ENCODE results near the gene PML.
A peak's percentile ranks its signal among the peaks of the same experiment; 100 is the strongest.
"Not testable (repeated sequence)": the region's sequence is repeated elsewhere in the genome, so short reads cannot be mapped to it uniquely, and the experiment has no call there.

PML gene

DNA sequence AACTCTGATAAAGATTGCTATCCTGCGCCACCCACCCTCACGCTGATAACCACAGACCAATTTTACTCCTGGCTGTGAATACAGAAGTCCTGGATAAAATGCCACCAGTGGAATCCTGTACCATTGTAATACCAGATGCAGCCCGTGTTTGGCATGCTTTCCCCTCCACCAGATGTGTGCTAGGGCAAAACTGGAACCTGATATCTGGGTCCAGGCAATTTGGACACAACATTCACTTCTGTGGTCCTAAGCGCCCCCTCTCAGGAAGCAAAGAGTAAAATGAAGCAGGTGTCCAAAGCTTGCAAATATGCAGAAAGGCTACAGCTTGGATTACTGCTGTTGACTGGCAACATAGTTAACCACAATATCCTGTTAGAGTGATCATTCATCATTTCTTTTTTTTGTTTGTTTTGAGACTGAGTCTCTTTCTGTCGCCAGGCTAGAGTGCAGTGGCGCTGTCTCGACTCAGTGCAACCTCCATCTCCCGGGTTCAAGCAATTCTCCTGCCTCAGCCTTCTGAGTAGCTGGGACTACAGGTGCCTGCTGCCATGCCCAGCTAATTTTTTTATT is 35.4 kb upstream of the PML start:
- no peak for DNase-seq

DNA sequence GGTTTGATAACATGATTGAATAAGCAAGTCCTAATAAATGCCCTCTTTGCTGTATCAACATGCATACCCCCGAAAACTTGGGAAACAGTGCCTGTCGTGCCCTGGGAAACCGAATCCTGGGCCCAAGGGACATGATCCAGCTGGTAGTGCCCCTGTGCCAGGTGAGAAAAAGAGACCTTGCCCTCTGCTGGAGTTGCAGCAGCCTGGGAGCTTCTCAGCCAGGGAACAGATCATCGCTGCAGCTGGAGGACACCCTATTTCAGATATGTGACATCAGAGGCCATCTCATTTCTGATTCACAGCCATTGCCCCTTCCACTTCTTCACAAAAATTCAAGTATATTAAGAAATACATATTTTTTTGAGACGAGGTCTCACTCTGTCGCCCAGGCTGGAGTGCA is 34.7 kb upstream of the PML start:
- DNase-seq: no peak

DNA sequence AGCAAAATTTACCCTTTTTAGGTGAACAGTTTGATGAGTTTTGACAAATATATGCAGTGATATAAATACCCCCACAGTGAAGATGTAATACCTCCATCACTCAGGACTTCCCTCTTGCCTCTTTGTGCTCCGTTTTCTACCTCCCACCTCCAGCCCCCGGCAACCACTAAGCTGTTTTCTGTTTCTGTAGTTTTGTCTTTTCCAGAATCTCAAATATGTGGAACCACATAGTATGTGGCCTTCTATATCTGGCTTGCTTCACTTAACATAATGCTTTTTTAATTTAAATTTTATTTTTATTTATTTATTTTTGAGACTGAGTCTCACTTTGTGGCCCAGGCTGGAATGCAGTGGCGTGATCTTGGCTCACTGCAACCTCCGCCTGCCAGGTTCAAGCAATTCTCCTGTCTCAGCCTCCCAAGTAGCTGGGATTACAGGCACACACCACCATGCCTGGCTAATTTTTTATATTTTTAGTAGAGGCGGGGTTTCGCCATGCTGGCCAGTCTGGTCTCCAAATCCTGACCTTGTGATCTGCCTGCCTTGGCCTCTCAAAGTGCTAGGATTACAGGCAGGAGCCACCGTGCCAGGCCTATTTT is 33.9 kb upstream of the PML start:
- DNase-seq: not testable (repeated sequence)

DNA sequence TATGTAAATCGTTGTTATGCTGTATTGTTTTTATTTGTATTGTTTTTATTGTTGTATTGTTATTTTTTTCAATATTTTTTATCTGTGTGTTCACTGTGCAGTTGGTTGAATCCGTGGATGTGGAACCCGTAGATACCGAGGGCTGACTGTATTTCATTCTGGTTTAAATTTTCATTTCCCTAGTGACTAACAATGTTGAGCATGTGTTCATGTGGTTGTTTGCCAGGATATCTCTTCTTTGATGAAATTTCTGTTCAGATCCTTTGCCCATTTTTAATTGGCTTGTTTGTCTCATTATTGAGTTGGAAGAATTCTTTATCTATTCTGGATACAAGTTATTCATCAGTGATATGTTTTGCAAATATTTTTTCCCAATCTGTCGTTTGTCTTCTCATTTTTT is 32.1 kb upstream of the PML start:
- DNase-seq: no peak

DNA sequence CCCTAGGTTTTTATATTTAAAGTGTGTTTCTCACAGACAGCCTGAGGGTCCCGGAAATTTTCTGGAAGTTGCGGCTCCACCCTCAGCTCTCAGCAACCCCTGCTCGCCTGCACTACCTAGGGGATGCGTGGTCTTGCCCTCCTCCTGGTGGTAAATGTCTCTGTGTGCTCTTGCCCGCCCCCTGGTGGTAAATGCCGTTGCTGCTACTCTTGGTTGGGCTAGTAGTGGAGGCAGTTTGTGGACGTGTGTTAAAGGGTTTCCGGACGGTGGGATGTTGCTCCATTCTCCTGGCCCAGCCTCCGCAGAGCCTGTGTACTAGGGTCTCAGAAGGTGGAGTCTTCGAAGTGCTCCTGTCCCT is 29.8 kb upstream of the PML start:
- peak; percentile 46 for DNase-seq

DNA sequence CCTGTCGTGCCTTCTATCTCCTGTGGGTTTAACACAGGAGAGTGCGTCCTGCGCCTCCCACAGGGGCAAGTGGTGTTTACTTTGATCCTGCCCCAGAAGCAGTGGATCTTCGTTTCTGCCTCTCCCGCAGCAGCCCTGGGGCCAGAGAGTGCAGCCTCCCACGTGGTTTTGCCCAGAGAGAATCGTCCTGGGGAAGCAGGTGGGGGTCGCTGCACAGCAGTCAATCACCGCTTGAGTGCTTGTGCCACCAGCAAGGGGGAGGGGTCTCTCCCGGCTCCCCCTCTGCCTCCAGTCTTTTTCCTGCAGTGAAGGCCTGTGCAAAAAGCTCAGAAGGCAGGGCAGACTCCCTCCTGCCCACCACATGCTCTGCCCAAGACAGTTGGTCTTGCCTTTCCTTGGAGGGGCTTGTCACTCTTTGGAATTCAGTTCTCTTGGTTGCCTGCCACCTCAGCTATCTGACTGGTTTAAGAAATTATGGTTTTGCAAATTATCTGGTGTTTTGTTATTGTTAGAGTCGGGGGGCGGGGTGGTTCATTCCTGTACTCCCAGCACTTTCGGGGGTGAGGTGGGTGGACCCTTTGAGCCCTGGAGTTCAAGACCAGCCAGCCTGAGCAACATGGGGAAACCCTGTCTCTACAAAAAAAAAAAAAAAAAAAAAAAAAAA is 29.3 kb upstream of the PML start:
- no peak for DNase-seq

DNA sequence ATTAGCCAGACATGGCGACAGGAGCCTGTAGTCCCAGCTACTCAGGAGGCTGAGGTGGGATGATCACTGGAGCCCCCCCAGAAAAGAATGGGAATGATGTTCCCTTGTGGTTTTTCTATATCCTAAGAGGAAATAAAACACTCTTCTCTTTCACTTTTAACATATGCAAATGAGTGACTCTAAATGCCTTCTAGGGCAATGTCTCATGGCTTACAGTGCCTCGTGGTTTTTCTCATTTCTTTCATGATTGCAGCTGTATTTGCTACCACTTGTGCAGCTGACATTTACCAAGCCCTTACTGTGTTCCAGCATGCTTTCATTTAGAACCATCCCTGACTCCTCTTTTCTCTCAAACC is 28.8 kb upstream of the PML start:
- no peak for DNase-seq

DNA sequence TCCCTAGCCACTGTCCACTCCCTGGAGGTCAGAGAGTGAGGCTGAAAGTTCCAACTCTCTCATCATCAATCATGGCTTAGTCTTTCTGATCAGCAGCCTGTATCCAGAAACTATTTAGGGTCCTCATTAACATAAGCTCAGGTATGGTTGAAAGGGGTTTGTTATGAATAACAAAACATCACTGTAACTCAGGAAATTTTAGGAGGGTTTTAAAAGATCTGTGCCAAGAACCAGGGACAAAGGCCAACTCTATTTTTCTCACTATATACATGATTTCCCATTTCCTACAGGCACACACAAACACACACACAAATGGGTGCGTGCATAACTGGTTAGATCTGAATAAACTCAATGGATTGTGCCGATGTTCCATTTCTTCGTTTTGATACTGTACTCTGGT is 26.1 kb upstream of the PML start:
- no peak for DNase-seq

DNA sequence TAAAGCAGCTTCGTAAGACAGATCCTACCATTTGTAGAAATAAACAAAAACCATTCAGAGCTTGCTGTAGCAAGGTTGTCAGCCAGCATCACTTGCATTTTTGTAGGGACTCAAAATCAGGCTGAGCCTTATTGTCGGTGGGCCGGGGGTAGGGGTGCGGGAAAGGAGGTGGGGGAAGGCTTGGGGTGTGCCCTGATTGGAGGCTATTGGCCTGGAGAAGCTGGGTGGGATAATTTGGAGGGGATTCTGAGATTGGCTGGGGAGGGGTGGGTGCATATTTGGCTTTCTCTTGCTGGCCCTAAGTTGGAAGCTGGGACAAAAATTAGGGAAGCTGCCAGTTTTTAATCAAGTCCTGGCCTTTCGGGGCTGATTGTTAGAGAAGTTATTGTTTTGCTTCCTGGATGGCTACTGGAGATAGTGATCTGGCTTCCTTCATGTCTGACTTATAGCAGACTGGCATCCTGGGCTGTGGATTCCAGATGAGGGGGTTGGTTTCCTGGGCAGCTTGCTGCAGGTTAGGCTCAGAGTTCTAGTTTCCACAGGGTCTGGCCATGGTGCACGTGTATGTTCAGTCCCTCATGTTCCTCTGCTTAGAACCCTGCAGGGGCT is 25.3 kb upstream of the PML start:
- DNase-seq: no peak

DNA sequence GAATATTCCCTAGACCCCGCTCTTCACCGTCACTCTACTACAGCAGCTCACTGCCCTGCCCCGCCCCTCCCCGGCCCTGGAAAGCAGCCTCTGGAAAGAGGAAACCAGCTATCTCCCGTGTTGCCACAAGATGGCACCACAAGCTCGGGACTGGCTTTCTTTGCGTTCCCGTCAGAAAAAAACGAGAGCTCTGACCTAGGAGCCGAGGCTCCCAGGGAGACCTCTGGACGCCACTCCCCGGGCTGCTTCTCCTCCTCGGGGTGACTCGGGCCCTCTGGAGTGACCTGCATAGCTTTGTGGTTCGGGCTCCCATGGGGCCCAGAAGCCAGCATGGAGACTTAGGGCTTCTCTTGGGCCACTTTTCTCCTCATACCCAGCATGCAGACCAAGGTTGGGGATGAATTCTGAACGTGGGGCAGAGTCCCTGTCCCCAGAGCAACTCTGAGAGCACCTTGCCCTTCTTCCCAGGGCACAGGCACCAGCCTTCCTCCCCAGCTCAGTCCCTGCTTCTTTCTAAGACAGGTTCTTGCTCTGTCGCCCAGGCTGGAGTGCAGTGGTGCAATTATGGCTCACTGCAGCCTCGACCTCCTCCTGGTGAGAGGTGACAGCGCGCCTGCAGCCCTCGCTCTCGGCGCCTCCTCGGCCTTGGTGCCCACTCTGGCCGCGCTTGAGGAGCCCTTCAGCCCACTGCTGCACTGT is 21.4 kb upstream of the PML start:
- peak; percentile 75 for DNase-seq

DNA sequence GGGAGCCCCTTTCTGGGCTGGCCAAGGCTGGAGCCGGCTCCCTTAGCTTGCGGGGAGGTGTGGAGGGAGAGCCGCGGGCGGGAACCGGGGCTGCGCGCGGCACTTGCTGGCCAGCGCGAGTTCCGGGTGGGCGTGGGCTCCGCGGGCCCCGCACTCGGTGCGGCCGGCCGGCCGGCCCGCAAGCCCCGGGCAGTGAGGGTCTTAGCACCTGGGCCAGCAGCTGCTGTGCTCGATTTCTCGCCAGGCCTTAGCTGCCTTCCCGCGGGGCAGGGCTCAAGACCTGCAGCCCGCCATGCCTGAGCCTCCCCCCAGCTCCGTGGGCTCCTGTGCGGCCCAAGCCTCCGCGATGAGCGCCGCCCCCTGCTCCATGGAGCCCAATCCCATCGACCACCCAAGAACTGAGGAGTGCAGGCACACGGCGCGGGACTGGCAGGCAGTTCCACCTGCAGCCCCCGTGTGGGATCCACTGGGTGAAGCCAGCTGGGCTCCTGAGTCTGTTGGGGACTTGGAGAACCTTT is 20.8 kb upstream of the PML start:
- DNase-seq: not testable (repeated sequence)

DNA sequence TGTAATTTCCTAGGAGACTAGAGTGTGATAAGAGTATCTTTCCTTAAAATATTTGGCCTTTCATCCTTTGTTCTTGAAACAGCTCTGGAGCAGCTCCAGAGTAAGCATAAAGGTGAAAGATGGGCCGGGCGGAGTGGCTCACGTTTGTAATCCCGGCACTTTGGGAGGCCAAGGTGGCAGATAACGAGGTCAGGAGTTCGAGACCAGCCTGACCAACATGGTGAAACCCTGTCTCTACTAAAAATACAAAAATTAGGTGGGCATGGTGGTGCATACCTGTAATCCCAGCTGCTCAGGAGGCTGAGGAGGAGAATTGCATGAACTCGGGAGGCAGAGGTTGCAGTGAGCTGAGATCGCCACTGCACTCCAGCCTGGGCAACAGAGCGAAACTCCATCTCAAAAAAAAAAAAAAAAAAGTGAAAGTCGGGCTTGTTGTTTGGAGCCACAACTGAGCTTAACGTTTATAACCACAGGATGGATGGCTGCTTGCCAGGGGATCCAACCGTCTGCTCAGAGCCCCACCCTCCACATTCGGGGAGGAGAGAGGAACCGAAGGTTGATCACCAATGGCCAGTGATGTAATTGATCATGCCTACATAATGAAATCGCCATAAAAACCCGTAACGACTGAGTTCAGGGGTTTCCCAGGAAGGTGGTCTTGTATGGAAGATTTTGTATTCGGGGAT is 18.9 kb upstream of the PML start:
- not testable (repeated sequence) for DNase-seq

DNA sequence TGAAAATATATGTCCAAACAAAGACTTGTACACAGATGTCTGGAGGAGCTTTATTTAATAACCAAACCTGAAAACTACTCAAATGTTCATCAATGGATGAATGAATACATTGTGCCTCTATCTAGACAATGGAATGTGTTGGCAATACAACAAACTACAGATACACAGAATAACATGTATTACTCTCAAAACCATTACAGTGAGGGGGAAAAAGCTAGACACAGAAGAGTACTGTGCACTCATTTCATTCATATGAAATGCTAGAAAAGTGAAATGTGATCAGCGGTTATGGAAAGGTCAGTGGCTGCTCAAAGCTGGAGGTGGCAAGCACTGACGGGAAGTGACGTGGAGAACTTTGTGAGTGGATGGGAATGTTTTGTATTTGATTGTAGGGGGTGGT is 15.6 kb upstream of the PML start:
- no peak for DNase-seq

DNA sequence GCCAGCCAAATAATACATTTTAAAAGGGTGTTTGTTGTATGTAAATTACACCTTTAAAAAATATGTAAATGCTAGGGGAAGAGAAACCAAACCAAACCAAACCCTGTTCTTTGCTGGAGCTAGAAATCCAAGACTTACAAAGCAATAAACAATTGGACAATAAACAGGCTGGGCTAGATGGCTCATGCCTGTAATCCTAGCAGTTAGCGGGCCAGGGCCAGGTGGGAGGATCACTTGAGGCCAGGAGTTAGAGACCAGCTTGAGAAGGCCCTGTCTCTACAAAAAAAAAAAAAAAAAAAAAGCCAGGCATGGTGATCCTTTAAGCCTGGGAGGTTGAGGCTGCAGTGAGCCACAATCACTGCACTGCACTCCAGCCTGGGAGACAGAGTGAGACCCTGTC is 14.9 kb upstream of the PML start:
- no peak for DNase-seq

DNA sequence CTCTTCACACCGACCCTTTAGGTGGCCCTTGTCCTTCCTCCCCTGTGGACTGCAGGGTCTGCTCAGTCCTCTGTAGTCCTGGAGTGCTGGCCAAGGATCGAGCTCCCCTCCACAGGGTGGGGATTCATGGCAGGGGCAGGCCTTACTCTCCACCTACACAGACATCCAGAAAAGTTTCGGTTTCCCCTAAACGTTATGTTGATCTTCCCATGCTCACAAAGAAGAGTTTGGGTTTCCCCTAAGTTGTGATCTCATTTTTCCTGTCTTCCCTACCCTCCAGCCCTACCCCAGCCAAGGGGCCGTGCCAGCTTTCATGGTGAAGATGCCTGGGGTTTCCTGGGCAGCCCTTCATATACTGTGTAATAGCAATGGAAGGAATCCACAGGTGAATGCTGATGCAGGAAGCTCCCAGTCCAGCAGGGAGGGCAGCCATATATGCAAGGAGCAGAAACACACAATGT is 12.7 kb upstream of the PML start:
- DNase-seq: no peak

DNA sequence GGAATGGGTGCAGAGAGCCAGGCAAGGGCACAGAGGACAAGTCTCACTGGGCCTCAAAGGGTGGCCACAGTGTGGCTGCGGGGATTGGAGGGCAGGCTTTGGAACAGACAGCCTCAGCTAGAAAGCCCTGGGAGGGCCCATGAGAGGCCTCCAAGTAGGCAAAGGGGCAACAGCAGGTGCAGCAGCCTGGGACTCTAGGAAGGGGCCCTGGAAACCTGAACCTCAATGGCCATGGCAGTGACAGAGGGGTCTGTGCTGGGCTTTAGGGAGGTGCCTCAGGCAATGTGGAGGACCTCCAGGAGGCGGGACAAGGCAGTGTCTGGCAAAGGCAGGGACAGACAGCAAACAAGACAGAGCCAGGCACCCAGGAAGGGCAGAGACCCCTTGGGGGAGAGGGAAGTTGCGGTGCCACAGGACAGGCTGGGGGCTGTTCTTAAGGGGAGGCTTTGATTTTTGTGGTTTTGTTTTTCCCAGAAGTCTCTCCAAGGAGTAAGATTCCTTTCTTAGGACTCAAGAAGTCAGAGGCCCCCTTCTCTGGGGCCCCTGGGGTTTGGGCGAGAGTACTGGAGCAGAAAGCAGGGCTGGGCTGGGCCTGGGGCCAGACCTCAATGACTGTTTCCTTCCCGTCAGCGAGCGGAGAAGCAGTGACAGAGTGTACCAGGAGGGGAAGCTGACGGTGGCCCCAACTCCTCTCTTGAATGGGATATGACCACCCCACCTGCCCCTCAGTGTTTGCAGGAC is 12.1 kb upstream of the PML start:
- no peak for DNase-seq

DNA sequence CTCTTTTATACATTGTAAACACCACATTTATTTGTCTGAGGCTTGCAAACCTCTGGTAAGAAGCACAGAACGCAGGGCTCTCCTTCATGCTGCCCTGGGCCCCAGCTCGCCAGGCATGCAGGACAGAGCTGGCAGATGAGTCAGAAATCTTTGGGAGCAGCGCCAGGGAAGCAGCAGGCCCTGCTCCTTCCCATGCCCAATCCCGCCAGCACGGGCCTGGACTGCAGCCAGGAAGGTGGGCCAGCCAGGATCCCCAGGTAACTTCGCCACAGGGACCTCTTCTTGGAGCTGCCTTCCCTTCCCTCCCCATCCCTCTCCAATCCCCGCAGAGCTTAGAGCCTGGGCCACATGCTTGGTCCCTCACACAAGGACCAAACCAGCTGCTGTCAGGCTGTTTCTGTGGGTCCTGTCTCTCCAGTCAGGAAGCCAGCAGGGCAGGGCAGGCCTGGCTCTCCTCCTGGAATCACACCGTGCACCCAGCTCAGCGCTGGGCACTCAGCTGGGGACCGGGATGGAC is 11.2 kb upstream of the PML start:
- no peak for DNase-seq

DNA sequence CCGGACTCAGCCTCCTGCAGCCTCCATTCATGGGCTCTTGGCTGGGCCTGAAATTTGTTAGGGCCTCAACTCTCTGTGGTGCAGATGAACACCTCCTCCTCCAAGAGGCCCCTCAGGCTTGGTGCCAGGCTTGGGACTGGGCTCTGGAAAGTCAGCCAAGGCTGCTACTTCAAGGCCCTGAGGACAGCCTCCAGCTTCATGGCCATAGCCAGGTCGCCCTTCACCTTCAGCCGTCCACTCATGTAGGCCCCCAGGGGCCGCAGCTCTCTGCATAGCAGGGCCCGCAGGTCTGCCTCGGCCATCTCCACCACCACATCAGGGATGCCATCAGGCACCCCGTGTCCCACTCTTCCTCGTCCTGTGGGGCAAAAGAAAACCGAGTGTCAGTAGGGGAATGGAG is 10.7 kb upstream of the PML start:
- DNase-seq: no peak

DNA sequence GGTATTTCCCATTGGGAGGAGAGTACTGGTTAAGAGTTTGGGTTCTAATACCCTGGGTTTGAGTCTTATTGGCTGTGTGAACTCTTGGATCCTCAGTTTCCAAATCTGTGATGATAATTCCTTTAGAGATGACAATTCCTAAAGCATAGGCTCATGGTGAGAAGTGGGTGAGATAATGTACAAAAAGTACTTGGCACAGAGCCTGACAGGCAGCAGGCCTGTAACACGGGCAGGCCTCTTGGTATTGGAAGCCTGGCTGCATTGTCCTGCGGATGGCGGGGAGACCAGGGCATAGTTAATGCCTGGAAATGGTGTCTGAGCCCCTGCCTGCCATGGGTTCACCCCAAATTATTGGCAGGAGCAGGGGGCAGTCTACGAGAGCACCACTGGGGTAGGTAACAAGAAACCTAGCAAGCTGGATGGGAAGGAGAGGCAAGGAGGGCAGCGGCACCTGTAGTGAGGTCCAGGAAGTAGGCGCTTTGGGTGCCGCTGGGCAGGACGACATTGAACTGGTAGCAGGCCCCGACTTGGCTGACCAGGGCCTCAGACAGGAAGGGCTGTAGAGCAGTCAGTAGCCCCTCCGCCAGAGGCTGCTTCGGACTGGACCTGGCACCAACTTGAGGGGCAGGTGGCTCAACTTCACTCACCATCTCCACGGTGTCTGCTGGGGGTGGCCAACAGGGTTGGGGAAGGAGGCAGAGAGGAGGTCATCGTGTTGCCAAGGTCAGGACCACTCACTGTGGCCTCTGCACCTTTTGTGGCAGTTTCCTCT is 10.1 kb upstream of the PML start:
- no peak for DNase-seq

DNA sequence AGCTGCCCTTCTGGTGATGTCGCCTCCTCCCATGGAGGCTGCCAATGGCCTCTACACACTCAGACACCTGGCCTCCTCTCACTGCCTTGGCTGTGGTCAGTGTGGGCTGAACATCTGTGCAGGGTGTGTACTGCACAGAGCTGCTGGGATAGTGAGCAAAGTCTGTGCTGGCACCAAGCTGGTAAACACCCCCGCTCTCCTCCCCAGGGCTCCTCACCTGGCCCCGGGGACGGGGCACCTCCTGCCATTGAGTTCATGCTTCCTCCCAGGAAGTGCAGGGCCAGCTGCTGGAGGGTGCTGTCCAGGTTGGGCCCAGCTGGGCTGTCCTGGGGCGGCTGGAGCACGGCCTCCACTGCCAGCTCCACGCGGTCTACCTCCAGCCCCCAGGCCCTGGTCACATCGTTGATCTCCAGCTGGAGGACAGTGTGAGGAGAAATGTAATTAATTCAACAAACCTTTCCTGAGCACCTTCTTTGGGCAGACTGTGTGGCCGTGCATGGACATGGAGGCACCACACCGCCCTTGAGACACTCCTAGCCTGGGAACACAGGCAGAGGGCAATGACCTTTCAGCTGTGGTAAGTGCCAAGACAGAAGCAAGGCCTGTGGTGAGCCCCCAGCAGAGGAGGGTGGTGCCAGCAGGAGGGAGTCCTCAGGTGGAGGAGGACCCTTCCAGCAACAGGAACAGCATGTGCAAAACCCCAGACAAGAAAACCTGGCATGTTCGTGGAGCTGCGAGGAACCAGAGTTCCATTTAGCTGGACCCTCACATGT is 9.2 kb upstream of the PML start:
- DNase-seq: no peak
